Esophagus squamous epithelium (tissue), 4 donors: ENCODE results near the gene TNKS2.
"Not testable (repeated sequence)": the region's sequence is repeated elsewhere in the genome, so short reads cannot be mapped to it uniquely, and the experiment has no call there.

Source experiments
- POLR2A ChIP-seq, 4 donors: fragments of 450-650 bp; IDR thresholded peaks; one replicate each; pipeline ENCODE4 v1.6.1; 2017; ENCODE audit warnings: antibody characterized with exemption in 4 of 4, mild to moderate bottlenecking in 4 of 4, moderate library complexity in 3 of 4
- TF ChIP-seq, protein P1 (sequence below), 6 experiments: fragments of 450-650 bp in 4 of 6; fragments of 200-600 bp in 2 of 6; sonication (generic) in 2 of 6; IDR thresholded peaks; one replicate each; pipeline ENCODE4 v1.5.1; 2016 to 2019; ENCODE audit warnings: antibody characterized with exemption in 6 of 6, mild to moderate bottlenecking in 4 of 6, moderate library complexity in 4 of 6

DNA sequence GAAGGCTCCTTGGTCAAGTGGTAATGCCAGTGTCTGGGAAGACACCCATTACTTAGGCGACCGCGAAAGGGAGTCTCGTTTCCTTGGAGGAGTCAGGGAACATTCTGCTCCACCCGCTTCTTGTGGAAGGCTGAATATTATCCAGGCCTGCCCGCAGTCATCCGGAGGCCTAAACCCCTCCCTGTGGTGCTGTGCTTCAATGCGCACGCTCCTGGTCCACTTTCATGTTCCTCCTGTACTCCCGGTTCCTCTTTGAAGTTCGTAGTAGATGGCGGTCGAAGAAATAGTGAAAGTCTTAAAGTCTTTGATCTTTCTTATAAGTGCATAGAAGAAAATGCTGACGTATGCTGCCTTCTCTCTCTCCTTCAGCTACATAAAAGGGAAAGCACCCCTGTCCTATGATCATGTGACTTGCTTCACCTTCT is 96.0 kb downstream of the TNKS2 start:
- TF ChIP-seq POLR2A (IDR thresholded peaks at IDR 0.05) = not testable (repeated sequence)
- TF ChIP-seq, protein P1, sequence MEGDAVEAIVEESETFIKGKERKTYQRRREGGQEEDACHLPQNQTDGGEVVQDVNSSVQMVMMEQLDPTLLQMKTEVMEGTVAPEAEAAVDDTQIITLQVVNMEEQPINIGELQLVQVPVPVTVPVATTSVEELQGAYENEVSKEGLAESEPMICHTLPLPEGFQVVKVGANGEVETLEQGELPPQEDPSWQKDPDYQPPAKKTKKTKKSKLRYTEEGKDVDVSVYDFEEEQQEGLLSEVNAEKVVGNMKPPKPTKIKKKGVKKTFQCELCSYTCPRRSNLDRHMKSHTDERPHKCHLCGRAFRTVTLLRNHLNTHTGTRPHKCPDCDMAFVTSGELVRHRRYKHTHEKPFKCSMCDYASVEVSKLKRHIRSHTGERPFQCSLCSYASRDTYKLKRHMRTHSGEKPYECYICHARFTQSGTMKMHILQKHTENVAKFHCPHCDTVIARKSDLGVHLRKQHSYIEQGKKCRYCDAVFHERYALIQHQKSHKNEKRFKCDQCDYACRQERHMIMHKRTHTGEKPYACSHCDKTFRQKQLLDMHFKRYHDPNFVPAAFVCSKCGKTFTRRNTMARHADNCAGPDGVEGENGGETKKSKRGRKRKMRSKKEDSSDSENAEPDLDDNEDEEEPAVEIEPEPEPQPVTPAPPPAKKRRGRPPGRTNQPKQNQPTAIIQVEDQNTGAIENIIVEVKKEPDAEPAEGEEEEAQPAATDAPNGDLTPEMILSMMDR (IDR thresholded peaks at IDR 0.05) = not testable (repeated sequence)
